NCI-H510A treated with DMSO at 0.1 percent for 48 hours (cell line): ENCODE measurements around the gene DHRS1.

ENCODE experiments used
- DNase-seq: peaks from one replicate; lab custom pipeline; 2025; lab: John Stamatoyannopoulos, UW

Gene DHRS1

DNA sequence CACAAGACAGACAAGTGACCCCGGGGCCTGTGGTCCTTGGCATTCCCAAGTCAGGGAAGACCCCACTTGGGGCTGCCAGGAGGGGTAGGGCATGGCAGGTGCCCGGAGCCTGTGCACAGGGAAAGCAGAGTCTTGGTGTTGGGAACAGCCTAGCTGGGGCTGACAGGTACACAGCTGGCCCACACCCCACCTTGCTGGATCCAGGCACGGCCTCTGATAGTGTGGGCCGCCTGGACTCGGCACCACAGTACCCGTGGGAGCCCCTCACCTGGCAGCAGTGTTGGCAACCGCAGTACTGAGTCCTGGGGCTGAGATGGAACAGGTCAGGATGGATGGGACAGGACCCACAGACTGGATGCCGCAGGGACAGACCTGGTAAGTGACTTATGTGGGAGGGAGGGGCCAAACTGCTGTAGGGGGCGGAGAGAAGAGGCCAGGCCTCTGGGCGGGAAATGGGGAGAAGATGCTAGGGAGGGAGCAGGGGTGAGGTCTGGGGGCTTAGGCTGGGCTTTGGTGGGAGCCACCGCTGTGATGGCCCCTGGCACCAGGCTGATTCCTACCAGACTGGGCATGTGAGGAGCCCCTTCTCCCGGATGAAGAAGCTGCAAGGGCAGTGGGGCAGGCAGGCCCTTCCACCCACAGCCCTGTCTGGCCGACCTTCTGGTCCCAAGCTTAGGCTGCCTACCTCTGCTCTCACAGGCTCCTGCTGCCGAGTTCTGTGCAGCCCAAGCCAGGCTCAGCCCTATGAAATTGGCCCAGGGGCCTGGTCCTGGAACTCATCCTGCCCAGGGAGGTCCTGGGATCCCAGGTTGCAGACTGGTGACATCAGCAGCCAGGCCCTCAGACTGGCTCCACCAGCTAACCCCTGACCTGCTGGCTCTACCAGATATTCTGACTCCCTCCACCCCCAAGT is 36.5 kb downstream of the DHRS1 start, which contains the start of gene TGM1:
TSS of gene TGM1 (minus strand) at position 357 of the 913 bp plus-strand sequence. CDS start 825 bp downstream, outside the sequence.
- no peak for DNase-seq

DNA sequence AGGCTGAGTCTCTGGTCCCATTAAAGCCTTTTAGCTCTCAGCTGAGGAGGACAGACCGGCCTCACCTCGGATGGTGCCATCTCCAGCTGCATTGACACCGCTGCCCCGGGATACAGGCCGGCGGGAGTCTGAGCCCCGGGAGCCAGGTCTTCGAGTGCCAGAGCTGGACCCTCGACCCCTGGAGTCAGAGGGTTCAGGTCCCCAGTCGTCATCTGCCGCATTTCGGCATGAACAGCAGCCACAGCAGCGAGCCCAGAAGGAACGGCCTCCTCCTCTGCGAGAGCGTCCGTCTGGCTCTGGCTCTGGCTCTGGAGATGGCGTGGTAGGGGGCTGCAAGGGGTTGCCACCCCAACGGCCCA is 37.6 kb downstream of the DHRS1 start:
- DNase-seq = no peak

DNA sequence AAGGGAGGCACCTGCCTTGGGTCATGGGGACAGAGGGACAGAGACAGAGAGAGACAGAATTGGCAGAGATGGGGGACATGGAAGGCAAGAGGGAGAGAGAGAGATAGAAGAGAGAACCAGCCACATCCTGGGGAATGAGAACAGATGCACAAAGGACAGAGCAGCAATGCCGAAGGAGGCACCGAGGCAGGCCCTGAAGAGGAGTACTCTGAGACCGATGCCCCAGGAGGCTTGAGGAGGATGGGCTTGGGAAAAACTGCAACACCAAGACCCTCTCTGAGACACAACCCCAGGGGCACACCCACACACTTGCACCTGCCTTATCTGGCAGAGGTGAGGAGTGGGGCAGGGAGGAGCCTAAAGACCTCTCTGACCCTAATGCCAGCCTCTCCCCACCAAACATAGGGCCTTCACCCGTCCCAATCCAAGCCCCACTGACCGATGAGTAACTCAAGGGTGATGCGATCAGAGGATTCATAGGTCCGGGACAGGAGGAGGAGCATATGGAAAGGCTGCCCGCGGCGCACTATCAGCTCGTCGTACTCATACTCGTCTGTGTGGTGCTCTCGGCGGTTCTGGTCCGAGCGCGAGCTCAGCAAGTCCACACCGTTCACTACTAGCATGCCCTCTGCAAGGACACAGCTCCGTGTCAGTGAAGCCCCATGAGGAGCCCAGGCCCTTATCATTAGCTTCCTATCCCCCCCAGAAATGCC is 38.2 kb downstream of the DHRS1 start:
- DNase-seq = no peak

DNA sequence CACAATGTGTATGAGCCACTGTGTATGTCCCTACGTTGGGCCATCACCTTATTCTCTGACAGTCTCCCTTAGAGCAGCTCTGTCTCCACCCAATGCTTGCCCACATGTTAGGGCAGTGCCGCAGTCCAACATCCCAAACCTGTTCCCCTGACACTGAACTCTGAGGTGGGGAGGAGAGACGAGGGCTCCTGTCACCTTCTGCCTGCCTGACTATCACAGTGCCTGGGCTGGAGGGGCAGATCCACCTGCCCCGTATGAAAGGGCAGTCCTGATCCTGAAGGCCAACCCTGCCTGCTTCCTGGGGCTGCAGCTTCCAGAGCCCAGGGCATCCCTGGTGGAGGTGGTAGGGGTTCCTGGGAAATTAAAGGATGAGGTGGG is 38.8 kb downstream of the DHRS1 start:
- no peak for DNase-seq

DNA sequence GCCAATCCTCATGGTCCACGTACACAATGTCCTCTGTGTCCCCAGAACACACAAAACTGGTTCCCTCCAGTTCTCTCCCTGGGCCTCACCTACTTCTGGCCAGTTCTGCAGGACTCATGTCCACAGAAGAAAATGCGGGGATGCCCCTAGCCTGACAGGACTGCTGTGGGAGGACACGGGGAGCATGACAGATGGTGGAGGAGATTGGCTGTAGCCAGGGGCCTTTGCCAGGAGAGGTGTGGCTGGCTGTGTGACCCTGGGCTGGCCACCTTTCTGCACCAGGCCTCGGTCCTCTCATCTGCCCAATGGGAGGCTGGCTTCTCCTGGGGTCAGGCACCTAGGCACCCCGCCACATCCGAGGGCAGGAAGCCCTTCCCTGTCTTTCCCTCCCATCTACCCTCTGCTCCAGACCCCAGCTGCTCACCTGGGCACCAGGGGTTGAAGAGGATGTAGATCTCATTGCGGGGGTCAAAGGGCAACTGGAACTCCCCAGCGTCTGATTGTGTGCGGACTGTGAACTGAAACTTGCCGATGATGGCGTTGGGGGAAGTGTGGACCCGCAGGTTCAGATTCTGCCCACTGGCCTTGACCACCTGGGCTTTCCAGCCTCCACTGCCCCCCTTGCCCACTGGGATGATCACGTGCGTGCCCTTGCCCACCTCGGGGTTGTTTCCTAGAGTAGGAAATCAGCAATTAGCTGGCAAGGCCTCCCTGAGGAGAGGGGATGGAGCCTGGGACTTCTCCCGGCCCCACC is 39.4 kb downstream of the DHRS1 start:
- no peak for DNase-seq

DNA sequence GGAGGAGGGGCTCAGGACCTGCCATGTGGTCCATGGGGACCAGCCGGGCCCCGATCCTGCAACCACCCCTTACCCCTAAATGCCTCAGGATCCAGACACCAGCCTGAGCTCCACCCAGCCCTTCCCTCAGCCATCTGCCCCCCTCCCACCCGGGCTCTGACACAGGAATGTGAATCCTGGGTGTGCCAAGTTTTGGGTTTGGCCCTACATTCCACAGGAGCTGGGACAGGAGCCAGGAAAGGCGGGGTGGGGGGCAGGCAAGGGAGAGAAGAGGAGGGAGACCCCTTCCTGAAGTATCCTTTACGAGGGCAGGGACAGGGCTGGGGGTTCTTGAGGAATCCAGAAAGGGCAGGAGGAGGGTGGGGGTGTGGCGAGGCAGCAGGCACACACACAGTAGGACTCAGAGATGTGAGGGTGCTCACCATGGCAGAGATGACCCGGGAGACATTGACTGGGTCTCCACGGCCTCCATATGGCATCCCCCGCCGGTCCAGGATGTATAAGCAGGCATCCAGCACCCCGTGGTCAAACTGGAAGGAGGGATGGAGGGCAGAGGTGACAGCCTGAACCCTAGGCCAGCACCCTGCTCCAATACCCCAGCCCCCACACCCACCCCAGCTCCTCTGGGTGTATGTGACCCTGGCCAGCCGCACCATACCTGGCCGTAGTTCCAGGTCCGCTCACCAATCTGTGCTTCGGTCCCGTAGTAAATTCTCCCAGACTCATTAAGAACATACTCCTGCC is 40.1 kb downstream of the DHRS1 start:
- no peak for DNase-seq

DNA sequence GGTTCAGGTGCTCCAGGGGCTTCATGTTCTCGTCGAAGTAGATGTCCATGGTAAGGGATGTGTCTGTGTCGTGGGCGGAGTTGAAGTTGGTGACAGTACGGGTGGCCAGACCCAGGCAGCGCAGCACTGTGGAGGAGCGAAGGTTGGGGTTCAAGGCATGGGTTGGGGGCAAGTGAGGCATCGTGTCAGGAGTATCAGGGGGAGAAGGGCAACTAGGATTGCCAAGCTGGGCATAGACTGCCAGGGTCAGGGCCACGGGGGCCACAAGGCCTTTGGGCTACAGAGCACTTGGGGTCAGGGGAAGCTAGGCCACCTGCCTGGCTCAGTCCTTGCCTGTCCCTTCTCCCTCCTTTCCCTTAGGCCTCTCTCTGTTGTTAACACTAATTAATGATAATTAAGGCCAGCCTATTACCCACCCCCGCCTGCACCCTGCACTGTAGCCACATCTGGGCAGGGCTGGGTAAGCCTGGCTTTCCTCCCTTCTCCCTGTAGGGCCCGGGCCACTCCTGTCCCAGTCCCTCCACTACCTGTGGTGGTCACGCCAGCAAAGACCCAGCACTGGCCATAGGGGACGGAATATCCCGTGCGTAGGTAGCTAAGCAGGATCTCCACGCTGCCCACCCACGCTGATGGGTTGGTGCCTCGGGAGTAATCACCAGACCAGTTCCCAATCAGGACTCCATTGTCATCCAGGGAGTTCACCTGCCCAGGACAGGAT is 40.9 kb downstream of the DHRS1 start:
- no peak for DNase-seq

DNA sequence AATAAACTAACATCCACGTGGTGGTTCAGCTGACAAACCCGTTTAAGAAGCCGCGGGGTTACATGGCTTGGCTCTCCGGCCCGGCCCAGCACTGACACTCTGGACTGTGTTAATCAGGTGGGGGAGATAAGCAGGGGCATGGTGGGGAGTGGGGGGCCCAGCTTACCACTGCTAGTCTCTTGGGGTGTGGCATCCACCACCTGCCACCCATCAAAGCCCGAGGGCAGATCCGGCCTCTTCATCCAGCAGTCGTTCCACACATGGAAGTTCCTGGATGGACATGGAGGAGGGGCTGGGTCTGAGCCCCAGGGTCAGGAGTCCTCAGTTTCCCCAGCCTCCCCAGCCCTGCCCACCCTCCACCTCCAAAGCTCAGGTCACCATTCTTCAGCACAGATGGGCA is 41.5 kb downstream of the DHRS1 start:
- DNase-seq = no peak

DNA sequence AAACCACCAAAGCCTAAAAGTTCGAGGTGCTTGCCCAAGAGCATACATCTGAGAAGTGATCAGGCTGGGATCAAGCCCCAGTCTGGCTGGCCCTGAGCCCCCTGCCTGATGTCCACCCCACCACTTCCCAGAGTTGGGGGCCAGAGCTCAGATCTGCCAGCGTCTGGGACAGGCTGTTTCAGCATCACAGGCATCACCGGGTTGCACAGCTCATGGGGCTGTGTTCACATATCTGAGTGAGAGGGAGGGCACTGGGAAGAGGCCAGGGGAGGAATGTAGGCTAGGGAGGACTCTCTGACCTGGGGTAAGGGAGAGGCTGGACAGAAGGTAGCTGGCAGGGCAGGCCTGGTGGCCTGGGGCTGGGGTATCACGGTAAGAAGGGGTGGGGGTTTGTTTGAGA is 42.6 kb downstream of the DHRS1 start:
- DNase-seq = no peak

DNA sequence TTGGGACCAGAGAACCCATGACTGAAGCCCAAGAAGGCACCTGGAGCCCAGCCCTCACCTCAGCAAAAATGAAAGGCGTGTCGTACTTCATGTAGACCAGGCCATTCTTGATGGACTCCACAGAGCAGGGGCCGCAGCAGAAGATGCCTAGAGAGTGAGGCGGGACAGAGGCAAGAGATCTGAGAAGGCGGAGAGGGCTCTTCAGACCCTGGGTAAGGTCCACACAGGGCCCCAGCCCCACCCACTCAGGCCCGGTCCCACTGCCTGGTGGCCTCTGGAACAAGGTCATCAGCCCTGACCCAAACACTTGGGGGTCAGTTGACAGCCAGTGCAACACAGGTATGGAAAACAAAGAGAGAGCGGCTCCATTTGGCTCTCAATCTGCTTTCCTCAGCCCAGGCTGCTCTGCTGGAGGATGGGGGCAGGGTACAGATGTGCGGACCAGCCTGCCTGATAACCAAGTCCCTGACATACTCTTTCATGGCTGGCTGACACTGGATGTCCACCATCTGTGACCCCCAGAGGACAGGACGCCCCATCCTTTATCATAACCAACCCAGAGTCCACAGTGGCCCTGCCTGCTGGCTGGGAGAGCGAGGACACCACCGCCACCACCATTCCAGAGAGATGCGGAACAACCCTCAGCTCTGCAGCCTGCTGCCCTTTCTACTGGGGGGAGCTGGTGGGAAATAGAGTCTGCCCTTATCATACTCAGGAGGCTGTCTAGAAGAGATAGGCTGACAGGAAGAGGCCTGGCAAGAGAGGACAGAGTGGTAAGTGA is 43.5 kb downstream of the DHRS1 start:
- no peak for DNase-seq

DNA sequence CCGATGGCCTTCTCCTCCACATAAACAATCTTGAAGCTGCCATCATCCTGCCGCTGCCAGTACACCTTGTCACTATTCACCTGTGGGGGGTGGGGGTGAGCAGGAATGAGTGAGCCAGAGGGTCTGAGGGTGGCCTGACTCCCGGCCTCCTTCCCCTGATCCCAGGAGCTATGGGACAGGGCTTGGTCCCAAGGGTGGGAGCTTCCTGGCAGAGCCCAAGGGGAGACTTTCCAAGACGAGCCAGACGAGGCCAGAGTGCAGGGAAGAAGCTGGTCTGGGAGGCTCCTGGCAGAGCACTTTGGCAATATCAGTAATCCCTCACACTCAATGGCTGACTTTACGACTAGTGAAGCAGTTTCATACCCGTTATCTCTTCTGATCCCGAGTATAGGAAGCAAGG is 44.1 kb downstream of the DHRS1 start:
- no peak for DNase-seq

DNA sequence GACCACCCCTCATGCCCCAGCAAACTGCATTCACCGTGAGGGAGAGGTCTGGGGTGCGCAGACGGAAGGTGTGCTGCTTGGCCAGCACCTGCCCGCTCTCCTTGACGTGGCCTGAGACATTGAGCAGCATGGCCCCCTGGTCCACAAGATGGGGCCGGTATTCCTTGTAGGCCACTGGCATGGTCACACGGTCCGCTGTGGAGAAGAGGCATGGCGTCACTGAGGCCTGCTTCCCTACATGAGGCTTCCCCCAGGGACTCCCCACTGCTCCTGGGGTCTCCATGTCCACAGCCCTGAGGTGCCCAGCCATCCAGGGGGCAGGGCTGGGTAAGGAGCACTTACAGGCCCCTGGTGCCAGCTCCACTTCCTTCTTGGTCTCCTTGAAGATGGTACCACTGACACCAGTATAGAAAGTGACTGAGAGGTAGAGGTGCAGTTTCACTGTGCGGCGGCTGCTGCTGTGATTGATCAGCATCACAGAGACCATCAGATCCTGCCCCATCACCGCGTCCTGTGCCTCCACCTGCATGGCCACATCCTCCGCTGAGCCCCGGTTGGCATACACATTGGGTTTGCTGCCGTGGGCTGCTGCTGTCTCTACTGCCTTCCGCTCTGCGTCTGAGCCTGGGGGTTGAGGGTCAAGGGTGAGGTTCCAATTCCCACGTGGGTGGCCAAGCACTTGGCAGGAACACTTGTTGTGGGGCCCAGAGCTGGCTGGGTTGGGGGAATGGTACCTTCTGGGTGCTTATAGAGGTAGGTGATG is 44.8 kb downstream of the DHRS1 start:
- no peak for DNase-seq

DNA sequence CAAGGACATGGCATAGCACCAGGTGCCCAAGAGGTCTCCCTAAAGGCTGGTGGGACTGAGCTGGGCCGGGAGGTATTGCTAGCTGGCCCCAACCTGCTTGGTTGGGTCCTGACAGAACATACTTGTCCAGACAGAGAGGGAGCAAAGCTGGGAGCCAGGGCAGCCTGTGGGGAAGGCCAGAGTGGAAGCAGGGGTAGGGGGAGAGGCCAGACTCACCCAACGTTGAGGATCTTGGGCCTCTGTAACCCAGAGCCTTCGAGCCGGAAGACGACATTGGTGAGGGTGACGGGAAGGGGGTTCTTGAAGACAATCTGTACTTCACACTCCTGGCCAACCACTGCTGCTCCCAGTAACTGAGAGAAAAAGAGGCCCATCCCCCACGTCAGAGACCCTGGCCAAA is 45.6 kb downstream of the DHRS1 start:
- no peak for DNase-seq

DNA sequence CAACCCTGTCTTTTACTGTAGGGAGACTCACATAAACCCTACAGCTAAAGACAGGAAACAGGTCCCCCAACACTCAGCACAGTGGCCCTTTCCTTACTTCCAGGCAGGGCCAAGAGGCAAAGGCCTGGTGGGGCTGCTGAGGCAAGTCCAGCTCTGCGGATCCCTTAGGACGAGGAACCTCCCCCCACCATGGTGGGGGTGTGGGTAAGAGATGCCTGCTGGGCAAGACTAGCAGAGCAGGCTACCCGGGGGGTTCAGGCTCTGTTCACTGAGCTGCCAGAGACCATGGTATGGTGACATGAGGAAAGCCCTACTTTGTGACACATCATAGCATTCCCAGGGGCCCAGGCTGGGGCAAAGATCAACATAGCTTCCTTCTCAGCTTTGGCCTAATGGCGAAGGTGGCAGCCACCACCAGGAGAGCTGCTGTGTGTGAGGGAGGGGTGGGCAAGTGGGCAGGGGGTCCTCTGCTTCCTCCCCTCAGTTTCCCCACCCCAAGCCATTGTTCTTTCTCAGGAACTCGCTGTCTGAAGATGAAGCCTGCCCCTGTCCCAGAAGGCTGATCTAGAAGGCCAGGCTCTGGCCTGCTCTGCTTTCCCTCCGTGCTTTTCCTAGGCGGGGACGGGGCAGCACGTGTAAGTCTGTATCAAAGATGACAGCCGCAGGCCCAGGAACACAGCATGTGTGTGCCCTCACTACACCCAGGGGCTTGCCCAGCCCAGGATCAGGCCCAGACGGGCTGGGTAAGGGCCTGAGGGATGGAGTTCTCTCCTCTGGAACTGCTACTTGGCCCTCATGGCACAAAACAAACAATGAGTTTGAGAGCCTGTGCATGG is 47.1 kb downstream of the DHRS1 start:
- no peak for DNase-seq

DNA sequence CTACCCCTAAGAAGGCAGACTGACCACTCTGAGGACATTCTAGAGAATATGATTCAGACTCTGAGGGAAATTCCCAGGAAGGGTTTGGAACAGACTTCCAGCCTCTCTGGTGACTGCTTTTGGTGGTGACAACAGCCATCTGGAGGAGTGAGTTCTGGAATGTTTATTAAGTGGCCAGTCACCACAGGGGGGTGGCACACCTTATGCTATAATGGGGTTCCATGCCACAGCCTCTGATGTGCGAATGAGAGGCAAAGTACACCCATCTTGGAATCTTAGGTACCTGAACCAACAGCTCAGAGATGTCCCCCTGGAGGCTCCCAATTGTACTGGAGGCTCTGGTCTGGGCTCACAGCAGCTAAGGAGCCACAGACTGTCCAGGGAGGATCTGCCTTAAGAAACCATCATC is 47.7 kb downstream of the DHRS1 start:
- no peak for DNase-seq

DNA sequence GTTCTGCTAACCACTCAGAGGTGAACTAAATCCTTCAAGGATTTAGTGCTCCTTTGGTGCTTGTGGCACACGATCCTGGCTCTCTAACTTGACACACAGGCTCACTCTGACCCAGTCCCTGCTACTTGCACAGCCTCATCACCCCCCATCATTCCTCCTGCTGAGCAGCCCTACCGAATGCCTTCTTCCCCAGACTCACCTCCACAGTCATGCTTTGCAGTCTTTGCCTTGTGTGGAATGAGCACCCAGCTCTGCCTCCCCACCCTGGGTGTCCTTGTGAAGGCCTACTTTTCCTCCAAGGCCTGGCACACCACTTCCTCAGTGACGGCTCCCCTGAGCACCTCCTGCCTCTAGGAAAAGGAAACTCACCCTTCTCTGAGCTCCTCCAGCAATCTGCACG is 49.2 kb downstream of the DHRS1 start:
- DNase-seq = no peak

DNA sequence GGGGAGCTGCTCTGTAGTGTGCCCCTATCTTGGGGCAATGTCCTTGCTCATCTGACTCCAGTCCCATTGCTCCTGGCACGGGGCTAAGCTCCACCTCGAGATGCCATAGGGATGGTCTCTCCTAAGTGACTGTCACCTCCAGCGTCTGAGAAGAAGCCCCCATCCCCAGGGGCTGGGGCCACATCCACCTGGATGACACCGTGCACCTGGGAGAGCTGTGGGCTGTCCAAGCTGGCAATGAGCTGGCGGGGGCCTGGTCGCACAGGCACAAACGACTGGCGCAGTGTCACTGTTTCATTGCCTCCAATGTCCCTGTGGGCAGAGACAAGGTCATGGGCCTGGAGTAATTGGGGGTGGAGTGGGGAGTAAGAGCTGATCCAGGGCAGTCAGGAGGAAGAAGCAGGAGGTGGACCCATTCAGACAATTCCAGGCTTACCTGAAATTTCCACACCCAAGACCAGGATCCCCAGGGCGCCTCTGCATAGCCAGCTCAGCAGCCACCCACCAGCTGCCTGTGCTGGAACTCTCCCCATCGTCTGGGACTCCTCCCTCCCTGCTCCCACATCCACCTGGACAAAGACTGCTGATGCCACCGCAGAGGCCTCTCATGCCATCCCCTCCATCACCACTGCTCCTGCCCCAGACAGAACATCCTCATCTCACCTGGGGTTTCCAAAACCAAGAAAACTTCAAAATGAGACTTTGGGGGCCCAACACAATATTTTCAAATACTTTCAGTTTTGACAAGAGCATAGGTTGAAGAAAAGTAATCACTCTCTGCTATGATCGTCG is 50.2 kb downstream of the DHRS1 start:
- DNase-seq = no peak

DNA sequence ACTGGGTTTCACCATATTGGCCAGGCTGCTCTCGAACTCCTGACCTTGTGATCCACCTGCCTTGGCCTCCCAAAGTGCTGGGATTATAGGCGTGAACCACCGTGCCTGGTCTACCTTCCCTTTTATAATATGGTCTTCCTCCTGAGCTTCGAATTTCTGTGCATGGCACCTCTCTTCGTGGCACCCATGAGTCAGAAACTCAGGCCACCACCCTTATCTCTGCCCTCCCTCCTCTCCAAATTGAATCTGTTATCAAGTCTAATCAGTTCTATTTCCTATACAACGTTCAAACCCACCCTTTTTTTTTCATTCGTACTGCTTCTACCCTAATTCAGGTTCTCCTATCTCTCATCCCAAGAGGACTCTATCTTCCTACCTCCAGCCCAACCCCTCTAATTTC is 52.2 kb downstream of the DHRS1 start:
- no peak for DNase-seq
